NB4 (cell line): Measurements from ENCODE around the gene COL1A1.

ENCODE experiments used
- MYC ChIP-seq: IDR thresholded peaks from 2 replicates; pipeline ENCODE4 v1.6.1; 2011; ENCODE audit warnings: low read depth, low read length
- POLR2A ChIP-seq: IDR thresholded peaks from 2 replicates; pipeline ENCODE4 v1.6.1; 2011; ENCODE audit warnings: mild to moderate bottlenecking; ENCODE audit not compliant: insufficient read length; ENCODE audit errors: extremely low read depth
- TF ChIP-seq, protein P1 (sequence below): IDR thresholded peaks from one replicate; pipeline ENCODE4 v1.5.1; 2012; ENCODE audit warnings: low read depth, low read length
- TF ChIP-seq, protein P2 (sequence below): IDR thresholded peaks from 2 replicates; pipeline ENCODE4 v1.6.1; 2011; ENCODE audit warnings: low read depth, low read length

- TF ChIP-seq, protein P1, sequence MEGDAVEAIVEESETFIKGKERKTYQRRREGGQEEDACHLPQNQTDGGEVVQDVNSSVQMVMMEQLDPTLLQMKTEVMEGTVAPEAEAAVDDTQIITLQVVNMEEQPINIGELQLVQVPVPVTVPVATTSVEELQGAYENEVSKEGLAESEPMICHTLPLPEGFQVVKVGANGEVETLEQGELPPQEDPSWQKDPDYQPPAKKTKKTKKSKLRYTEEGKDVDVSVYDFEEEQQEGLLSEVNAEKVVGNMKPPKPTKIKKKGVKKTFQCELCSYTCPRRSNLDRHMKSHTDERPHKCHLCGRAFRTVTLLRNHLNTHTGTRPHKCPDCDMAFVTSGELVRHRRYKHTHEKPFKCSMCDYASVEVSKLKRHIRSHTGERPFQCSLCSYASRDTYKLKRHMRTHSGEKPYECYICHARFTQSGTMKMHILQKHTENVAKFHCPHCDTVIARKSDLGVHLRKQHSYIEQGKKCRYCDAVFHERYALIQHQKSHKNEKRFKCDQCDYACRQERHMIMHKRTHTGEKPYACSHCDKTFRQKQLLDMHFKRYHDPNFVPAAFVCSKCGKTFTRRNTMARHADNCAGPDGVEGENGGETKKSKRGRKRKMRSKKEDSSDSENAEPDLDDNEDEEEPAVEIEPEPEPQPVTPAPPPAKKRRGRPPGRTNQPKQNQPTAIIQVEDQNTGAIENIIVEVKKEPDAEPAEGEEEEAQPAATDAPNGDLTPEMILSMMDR, result no peak
- TF ChIP-seq, protein P2, sequence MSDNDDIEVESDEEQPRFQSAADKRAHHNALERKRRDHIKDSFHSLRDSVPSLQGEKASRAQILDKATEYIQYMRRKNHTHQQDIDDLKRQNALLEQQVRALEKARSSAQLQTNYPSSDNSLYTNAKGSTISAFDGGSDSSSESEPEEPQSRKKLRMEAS, result no peak
- TF ChIP-seq POLR2A, result no peak
- TF ChIP-seq MYC, result no peak
Observed at GRCh38 chr17:50167371-50167770, 34.1 kb downstream of the COL1A1 start.
